ENCODE data around the gene ZNF497. TPM values are rescaled to one million over a fixed set of nuclear protein-coding genes. Genes with fewer than 3 reads are reported as not detected.

The ZNF497 gene
- total and polyA plus RNA-seq, 2 of the 13 experiments (the other 11 are each of a cell fraction or from before 2014, with no cell fraction given): 1.5 to 1.9 TPM

GRCh38 chr19:58352760-58353671 lies 9.5 kb downstream of the ZNF497 start, which contains the start of gene A1BG (continued):
- TF ChIP-seq THRA (CRISPR knock-in tag; IDR thresholded peaks at IDR 0.05; ENCODE audit: borderline replicate concordance) (peak; percentile 48; the same call in 1 of the 2 replicates), ZNF350 (CRISPR knock-in tag; IDR thresholded peaks at IDR 0.05; ENCODE audit: borderline replicate concordance, low read depth) (no peak; the same call in 1 of the 2 replicates), ZFP36 (IDR thresholded peaks at IDR 0.05; ENCODE audit: borderline replicate concordance, low read depth, low read length, partially characterized antibody) (no peak), KLF13 (CRISPR knock-in tag; IDR thresholded peaks at IDR 0.05) (no peak), TRAFD1 (CRISPR knock-in tag; IDR thresholded peaks at IDR 0.05; ENCODE audit: borderline replicate concordance) (no peak), ZNF362 (CRISPR knock-in tag; IDR thresholded peaks at IDR 0.05; ENCODE audit: borderline replicate concordance) (no peak), GPN1 (CRISPR knock-in tag; IDR thresholded peaks at IDR 0.05; ENCODE audit: borderline replicate concordance) (no peak), ZNF33B (CRISPR knock-in tag; IDR thresholded peaks at IDR 0.05) (no peak), ZNF780A (CRISPR knock-in tag; IDR thresholded peaks at IDR 0.05) (no peak), GATA4 (IDR thresholded peaks at IDR 0.05; ENCODE audit: borderline replicate concordance, low read depth) (no peak), MIER3 (CRISPR knock-in tag; IDR thresholded peaks at IDR 0.05; ENCODE audit: borderline replicate concordance) (no peak), ZNF143 (CRISPR knock-in tag; IDR thresholded peaks at IDR 0.05) (0 out of 2 replicates have a peak, but pooled peaks have one; percentile 19), CREBL2 (CRISPR knock-in tag; IDR thresholded peaks at IDR 0.05; ENCODE audit: borderline replicate concordance) (no peak), ZNF280D (CRISPR knock-in tag; IDR thresholded peaks at IDR 0.05) (no peak), PHF5A (CRISPR knock-in tag; IDR thresholded peaks at IDR 0.05; ENCODE audit: low read depth, unreplicated experiment) (no peak), RARG (CRISPR knock-in tag; IDR thresholded peaks at IDR 0.05; ENCODE audit: low read depth) (no peak), E2F5 (CRISPR knock-in tag; conservative IDR thresholded peaks at IDR 0.05) (no peak), SIN3A (IDR thresholded peaks at IDR 0.05; ENCODE audit: borderline replicate concordance, low read depth, low read length) (no peak), GFI1 (CRISPR knock-in tag; IDR thresholded peaks at IDR 0.05; ENCODE audit: borderline replicate concordance) (no peak)
